Mesothelial cell of epicardium (in vitro differentiated cells): ENCODE results near the gene CBFB. TPM values are rescaled to one million over a fixed set of nuclear protein-coding genes. Genes with fewer than 3 reads are reported as not detected.

ENCODE experiments used
- DNase-seq, 2 experiments: peaks; one replicate each; pipeline ENCODE4 v3.0.0; 2021; ENCODE audit warnings: low spot score in 2 of 2; ENCODE audit not compliant: unreplicated experiment in 2 of 2
- H3K27ac Mint-ChIP-seq: 2 replicates; pipeline ENCODE4 v1.8.0; 2021; ENCODE audit warnings: mixed read lengths
- H3K27me3 Mint-ChIP-seq: 2 replicates; pipeline ENCODE4 v1.8.0; 2021; ENCODE audit warnings: low read depth, mixed read lengths
- H3K36me3 Mint-ChIP-seq: 2 replicates; pipeline ENCODE4 v1.8.0; 2021; ENCODE audit warnings: mixed read lengths
- H3K4me1 Mint-ChIP-seq: 2 replicates; pipeline ENCODE4 v1.8.0; 2021; ENCODE audit warnings: mixed read lengths
- H3K4me3 Mint-ChIP-seq: 2 replicates; pipeline ENCODE4 v1.8.0; 2021; ENCODE audit warnings: mild to moderate bottlenecking, moderate library complexity, mixed read lengths
- H3K9me3 Mint-ChIP-seq: 2 replicates; pipeline ENCODE4 v1.8.0; 2021; ENCODE audit warnings: mixed read lengths
- total RNA-seq: library from RNA; stranded (reverse); gene quantifications from 3 replicates; pipeline ENCODE4 v1.2.1, GENCODE V29; 2021
- TF ChIP-seq, protein P1 (sequence below): fragments of 200-600 bp; sonication (generic); IDR thresholded peaks from one replicate; pipeline ENCODE4 v1.5.0; 2021; ENCODE audit warnings: antibody characterized with exemption; ENCODE audit not compliant: unreplicated experiment

Gene CBFB
- total RNA-seq, 1 donor from 2014 or later = 74.6 TPM

GRCh38 chr16:67084345-67085028, 55.5 kb downstream of the CBFB start:
- Mint-ChIP-seq H3K9me3 (no peaks in the 10 kb centered on the region), H3K27ac (no peak overlapping the region), H3K36me3 (peaks cover 12% of the 10 kb centered on the region), H3K4me3 (no peak overlapping the region), H3K4me1 (no peaks in the 10 kb centered on the region), H3K27me3 (no peaks in the 10 kb centered on the region)
- DNase-seq = no peak
- TF ChIP-seq, protein P1, sequence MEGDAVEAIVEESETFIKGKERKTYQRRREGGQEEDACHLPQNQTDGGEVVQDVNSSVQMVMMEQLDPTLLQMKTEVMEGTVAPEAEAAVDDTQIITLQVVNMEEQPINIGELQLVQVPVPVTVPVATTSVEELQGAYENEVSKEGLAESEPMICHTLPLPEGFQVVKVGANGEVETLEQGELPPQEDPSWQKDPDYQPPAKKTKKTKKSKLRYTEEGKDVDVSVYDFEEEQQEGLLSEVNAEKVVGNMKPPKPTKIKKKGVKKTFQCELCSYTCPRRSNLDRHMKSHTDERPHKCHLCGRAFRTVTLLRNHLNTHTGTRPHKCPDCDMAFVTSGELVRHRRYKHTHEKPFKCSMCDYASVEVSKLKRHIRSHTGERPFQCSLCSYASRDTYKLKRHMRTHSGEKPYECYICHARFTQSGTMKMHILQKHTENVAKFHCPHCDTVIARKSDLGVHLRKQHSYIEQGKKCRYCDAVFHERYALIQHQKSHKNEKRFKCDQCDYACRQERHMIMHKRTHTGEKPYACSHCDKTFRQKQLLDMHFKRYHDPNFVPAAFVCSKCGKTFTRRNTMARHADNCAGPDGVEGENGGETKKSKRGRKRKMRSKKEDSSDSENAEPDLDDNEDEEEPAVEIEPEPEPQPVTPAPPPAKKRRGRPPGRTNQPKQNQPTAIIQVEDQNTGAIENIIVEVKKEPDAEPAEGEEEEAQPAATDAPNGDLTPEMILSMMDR = no peak

DNA sequence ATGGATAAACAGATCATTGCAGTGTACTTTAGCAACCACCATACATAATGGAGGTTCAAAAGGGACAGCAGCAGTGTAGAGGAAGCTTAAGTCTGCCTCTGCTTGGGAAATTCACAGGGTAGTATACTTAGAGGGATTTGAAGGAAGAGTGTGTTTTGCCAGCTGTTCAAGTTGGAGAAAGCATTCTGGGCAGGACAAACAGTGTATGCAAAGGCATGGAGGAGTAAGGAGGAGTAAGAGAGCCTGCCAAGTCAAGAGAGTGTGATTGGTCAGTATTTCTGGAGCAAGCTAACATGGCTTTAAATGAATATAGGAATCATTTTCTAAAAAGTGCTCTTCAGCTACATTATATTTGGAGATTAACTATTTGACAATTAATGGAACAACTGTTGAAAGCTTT, 57.9 kb downstream of the CBFB start:
- no peaks in the 10 kb centered on the region for H3K27me3 Mint-ChIP-seq
- H3K9me3 Mint-ChIP-seq = no peaks in the 10 kb centered on the region
- no peak overlapping the region for H3K4me3 Mint-ChIP-seq
- H3K4me1 Mint-ChIP-seq = peaks cover 5% of the 10 kb centered on the region
- H3K36me3 Mint-ChIP-seq = peaks cover 10% of the 10 kb centered on the region
- H3K27ac Mint-ChIP-seq = no peak overlapping the region
- TF ChIP-seq, protein P1 = no peak
- no peak for DNase-seq

DNA sequence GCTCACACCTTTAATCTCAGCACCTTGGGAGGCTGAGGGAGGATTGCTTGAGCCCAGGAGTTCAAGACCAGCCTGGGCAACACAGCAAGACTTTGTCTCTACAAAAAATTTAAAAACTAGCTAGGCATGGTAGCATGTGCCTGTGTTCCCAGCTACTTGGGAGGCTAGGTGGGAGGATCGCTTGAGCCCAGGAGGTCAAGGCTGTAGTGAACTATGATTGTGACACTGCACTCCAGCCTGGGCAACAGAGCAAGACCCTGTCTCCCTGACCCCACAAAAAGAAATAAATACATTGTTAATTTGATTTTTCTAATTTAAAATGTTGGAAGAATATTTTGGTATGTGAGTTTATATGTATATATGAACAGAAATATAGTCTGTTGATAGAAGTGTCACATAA, 58.3 kb downstream of the CBFB start:
- Mint-ChIP-seq H3K9me3 (no peaks in the 10 kb centered on the region), H3K36me3 (peaks cover 10% of the 10 kb centered on the region), H3K4me1 (peaks cover 9% of the 10 kb centered on the region), H3K4me3 (no peak overlapping the region), H3K27me3 (no peaks in the 10 kb centered on the region), H3K27ac (no peak overlapping the region)
- DNase-seq = no peak
- TF ChIP-seq, protein P1 = no peak

GRCh38 chr16:67087803-67088202, 58.9 kb downstream of the CBFB start:
- Mint-ChIP-seq H3K27ac (no peak overlapping the region), H3K36me3 (peaks cover 10% of the 10 kb centered on the region), H3K9me3 (no peaks in the 10 kb centered on the region), H3K4me1 (peaks cover 9% of the 10 kb centered on the region), H3K4me3 (no peak overlapping the region), H3K27me3 (no peaks in the 10 kb centered on the region)
- TF ChIP-seq, protein P1 = no peak
- no peak for DNase-seq

DNA sequence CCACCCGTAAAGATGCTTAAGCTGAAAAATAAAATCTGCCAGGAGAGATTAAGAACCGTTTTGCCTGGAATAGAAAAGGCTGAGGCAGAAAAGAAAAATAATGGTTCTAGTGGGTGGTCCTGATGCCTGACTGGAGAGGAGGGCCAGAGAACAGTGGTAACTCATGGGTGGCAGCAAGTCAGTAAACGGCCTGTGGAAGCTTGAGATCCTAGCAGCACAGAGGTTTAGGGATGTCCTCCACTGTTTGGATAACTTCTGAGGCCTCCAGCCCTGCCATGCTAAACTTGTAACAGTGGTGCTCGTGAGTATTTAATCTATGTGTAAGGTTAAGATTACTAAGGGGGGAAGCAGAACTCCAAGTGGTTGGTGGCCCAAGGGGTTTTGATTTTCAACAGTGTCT, 59.6 kb downstream of the CBFB start:
- TF ChIP-seq, protein P1 = no peak
- Mint-ChIP-seq H3K4me1 (peaks cover 9% of the 10 kb centered on the region), H3K27me3 (no peaks in the 10 kb centered on the region), H3K4me3 (no peak overlapping the region), H3K36me3 (peaks cover 10% of the 10 kb centered on the region), H3K9me3 (no peaks in the 10 kb centered on the region), H3K27ac (no peak overlapping the region)
- DNase-seq = no peak

- Mint-ChIP-seq H3K4me1 (peaks cover 9% of the 10 kb centered on the region), H3K27ac (no peak overlapping the region)
- TF ChIP-seq, protein P1 = no peak
Observed at GRCh38 chr16:67089101-67089500, 60.2 kb downstream of the CBFB start.

More at GRCh38 chr16:67089101-67089500, 60.2 kb downstream of the CBFB start:
- Mint-ChIP-seq H3K9me3 (no peaks in the 10 kb centered on the region), H3K4me3 (no peak overlapping the region), H3K27me3 (no peaks in the 10 kb centered on the region), H3K36me3 (peaks cover 10% of the 10 kb centered on the region)
- DNase-seq = no peak
